ENCODE data around the gene SUSD4. TPM values are rescaled to one million over a fixed set of nuclear protein-coding genes. Genes with fewer than 3 reads are reported as not detected.

Gene SUSD4
- 0.28 to 0.82 TPM (median 0.48 TPM) in 5 replicates for total RNA-seq (2022; extraction: Qiagen RNA extraction)

DNA sequence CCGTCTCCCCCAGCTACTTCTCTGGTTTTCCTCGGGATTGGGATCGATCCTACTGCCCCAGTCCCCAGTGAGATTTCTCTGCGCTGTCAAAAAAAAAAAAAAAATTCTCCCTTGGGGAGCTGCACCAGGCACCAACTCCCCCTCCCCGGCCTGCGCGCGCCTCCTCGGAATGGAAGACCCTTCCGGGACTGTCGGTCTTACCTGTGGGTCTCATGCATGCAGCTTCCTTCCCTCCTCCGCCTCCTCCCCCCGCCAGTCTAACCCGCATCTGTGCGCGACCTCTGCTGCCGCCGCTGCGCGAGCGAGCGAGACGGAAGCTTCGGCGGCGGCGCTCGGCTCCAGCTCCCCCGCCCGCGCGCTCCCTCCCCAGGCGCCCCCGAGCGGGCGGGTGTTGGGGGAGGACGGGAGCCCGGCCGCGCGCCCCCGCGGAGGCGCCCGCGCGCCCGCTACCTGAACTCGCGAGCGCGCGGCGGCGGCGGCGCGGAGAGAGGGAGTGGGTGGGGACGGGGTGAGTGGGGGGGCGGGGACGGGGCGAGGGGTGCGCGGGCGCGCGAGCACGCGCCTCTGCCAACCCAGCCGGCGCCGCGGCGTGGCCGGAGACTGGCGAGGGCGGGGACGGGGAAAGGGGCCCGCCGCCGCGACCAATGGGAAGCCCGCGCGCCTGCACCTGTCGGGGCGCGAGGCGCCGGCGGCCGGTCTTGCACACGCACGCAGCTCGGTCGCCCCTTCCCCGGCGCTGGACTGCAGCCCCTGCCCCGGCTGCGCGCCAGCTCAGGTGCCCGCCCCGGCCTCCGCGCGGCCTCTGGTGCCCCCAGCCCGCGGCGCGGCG is at the start of gene SUSD4:
Gene SUSD4 (minus strand): TSS at position 321 of the 829 bp plus-strand sequence. CDS start 751 bp downstream, outside the sequence.

DNA sequence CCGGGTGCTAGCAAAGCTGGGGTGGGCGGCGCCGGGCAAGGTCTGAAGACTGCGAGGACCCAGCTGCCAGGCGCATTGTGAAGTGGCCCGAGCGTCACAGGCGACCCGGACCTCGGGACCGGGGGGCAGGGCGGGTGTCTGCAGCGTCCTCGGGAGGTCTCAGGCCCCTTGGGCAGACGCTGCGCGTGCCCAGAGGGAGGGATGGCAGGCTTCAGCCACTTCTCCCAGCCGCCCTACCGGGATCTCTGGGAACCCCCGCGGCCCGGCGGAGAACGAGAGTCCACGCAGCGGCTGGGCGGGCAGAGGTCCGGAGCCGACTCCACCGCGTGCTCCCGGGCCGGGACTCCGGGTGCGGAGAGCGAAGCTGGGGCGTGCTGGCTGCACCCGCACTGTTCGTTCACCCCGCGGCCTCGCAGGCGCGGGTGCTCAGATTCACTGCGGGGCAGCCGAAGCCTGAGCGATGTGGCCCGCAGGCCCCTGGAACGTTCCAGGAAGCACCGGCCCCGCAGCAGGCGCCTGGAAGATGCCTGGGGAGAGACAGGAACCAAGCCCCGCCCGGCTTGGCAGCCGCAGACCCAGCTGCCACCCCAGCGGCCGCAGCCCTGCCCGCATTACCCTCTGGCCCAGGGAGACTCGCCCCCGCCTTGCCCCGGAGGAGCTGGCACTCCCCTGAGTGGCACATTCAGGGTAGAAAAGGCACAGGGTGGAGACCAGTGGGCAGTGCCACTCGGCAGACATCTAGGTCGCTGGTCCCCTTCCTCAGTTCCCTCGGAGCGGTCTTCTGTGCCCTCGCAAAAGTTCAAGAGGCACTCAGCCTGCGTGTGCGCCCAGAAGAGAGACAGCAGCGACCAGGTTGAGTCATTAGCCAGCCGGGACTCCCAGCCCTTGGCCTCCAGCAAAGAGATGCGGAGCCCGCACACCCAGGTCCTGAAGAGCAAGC is 29.6 kb upstream of the SUSD4 start, which contains the start of gene CCDC185:
Gene CCDC185 (plus strand): TSS at position 141 of the 940 bp plus-strand sequence. CDS start 61 bp downstream, at position 202.

Other genes with a start within 250 kb of the SUSD4 start
- 0.13 to 0.31 TPM (median 0.19 TPM) in 5 replicates for gene TLR5, start 220.9 kb downstream of the SUSD4 start, total RNA-seq (2022; extraction: Qiagen RNA extraction)
- gene CCDC185, start 29.2 kb upstream of the SUSD4 start, total RNA-seq (2022; extraction: Qiagen RNA extraction): 0.06 TPM in 1 of 5 replicates, not detected in the others